Measurements from ENCODE around the gene XRCC5.

XRCC5 gene

GRCh38 chr2:216214768-216215167 lies 105.6 kb downstream of the XRCC5 start:
- TF ChIP-seq CTCF (conservative IDR thresholded peaks at IDR 0.05): no peak

GRCh38 chr2:216215658-216216390 lies 106.7 kb downstream of the XRCC5 start:
- H3K27ac ChIP-seq: no peak overlapping the region
- TF ChIP-seq CTCF (conservative IDR thresholded peaks at IDR 0.05): peak; percentile 51

More at GRCh38 chr2:216214768-216215167, 105.6 kb downstream of the XRCC5 start:
- H3K27ac ChIP-seq: no peak overlapping the region

GRCh38 chr2:216216951-216217903 lies 108.1 kb downstream of the XRCC5 start:
- H3K27ac ChIP-seq: no peak overlapping the region; the same call in 1 of the 2 replicates
- TF ChIP-seq CTCF (conservative IDR thresholded peaks at IDR 0.05): no peak

- no peak for TF ChIP-seq CTCF (conservative IDR thresholded peaks at IDR 0.05)
- no peak overlapping the region; the same call in 1 of the 2 replicates for H3K27ac ChIP-seq
These were observed 108.7 kb downstream of the XRCC5 start for GRCh38 chr2:216217904-216218260.

GRCh38 chr2:216219861-216220260 lies 110.7 kb downstream of the XRCC5 start:
- H3K27ac ChIP-seq: no peak overlapping the region
- TF ChIP-seq CTCF (conservative IDR thresholded peaks at IDR 0.05): no peak

GRCh38 chr2:216220976-216221375 lies 111.8 kb downstream of the XRCC5 start:
- no peak overlapping the region for H3K27ac ChIP-seq
- no peak for TF ChIP-seq CTCF (conservative IDR thresholded peaks at IDR 0.05)

- no peak for TF ChIP-seq CTCF (conservative IDR thresholded peaks at IDR 0.05)
- no peak overlapping the region for H3K27ac ChIP-seq
These were observed 112.7 kb downstream of the XRCC5 start for GRCh38 chr2:216221811-216222210.
